Stomach smooth muscle (tissue), 2 donors: ENCODE data around the gene PLCB1.

Experiments used
- H3K27ac ChIP-seq: one replicate; pipeline ENCODE4 v1.7.0; 2013; ENCODE audit warnings: mild to moderate bottlenecking, low read length, inconsistent platforms
- H3K27me3 ChIP-seq, 2 donors: one replicate each; pipeline ENCODE4 v1.7.0; 2013; ENCODE audit warnings: low read length in 2 of 2; ENCODE audit not compliant: insufficient read depth in 2 of 2, control insufficient read depth in 1 of 2
- H3K36me3 ChIP-seq, 2 donors: one replicate each; pipeline ENCODE4 v1.7.0; 2013; ENCODE audit warnings: low read length in 2 of 2; ENCODE audit not compliant: control insufficient read depth in 2 of 2, insufficient read depth in 2 of 2
- H3K4me1 ChIP-seq: one replicate; pipeline ENCODE4 v1.7.0; 2013; ENCODE audit warnings: low read length; ENCODE audit not compliant: control insufficient read depth, insufficient read depth
- H3K4me3 ChIP-seq, 2 donors: one replicate each; pipeline ENCODE4 v1.7.0; 2013; ENCODE audit warnings: low read length in 2 of 2
- H3K9ac ChIP-seq, 2 donors: one replicate each; pipeline ENCODE4 v1.7.0; 2013; ENCODE audit warnings: low read length in 2 of 2, mild to moderate bottlenecking in 1 of 2
- H3K9me3 ChIP-seq, 2 donors: one replicate each; pipeline ENCODE4 v1.7.0; 2013; ENCODE audit warnings: low read length in 2 of 2; ENCODE audit not compliant: control insufficient read depth in 2 of 2
- donor health status: healthy.
- donor health status: Pancreatic carcinoma.

The PLCB1 gene

DNA sequence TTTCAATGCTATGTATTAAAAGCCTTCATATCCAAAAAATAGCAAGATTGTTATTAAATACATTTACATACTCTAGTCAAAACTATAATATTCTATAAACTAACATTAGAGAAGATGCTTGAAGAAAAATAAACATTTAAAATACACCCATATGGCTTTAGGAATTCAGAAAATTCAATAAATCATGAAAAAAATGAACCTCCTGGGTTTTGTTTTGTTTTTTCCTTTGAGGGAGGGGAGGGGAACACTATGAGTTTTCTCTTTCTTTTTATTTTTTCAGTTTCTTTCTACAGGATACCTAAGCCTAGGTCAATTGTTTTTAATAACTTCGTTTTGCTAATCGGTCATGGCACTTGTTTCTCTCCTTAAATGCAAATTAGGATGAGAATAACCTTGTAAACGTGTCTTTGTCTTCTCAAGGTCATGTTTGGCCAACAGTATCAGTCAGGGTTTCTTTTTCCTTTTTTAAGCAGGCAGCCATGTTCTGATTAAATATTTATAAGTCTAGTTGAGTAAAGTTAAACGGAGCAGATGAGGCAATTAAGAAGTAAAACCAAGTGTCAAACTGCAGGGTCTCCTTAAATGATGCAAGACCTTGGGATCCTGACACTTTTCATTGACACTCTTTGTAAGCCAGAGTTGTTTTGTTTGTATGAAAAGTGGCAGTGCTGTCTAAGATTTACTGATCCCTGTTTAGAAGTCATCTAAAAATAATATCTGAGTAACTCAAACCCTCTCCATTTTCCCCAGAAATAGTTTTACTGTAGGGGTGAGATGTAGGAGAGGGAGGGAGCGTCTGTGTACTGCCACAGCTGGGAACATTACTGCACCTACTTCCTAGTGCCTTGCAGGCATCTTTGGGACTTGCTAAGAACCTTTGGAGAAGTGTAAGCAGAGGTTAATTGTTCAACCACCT lies 392.3 kb downstream of the PLCB1 start:
- Histone ChIP-seq H3K36me3 (no peaks in the 10 kb centered on the region), H3K27ac (no peak overlapping the region), H3K9me3 (no peaks in the 10 kb centered on the region), H3K9ac (no peak overlapping the region), H3K4me1 (no peaks in the 10 kb centered on the region), H3K27me3 (no peaks in the 10 kb centered on the region), H3K4me3 (no peak overlapping the region)

DNA sequence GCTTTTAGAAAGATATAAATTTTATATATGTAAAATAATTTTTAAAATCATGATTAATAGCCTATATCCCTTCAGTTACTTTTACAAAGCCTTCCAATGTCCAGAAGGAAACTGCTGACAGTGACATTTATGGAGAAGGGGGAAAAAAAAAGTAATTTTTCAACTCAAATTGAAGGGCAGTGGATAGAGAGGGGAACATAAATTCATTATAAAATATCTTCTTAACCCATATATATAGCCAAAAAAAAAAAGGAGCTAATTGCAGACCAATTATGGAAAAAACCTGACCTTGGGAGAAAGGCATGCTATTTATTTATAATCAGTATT lies 392.9 kb downstream of the PLCB1 start:
- Histone ChIP-seq H3K36me3 (no peaks in the 10 kb centered on the region), H3K27ac (no peak overlapping the region), H3K27me3 (no peaks in the 10 kb centered on the region), H3K4me3 (no peak overlapping the region), H3K4me1 (no peaks in the 10 kb centered on the region), H3K9me3 (no peaks in the 10 kb centered on the region), H3K9ac (no peak overlapping the region)

DNA sequence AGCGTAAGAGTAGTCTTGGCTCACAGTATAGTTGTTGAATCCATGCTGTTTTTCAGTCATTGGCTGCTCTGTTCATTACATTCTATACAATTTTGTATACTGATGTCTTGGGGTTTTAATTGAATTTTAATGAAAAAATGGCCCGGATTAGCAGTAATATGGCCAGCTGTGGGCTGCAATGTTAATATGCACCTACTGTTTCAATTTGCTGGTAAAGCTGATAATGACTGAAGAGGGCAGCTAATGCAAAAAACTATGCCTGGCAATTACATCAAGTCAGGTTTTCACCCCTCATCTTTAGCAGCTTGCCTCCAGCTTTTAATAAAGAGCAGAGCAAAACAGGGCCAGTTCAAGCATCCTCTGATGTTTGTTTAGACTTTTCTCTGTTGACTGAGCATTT lies 394.5 kb downstream of the PLCB1 start:
- Histone ChIP-seq H3K9ac (no peak overlapping the region), H3K4me1 (no peaks in the 10 kb centered on the region), H3K27me3 (no peaks in the 10 kb centered on the region), H3K4me3 (no peak overlapping the region), H3K27ac (no peak overlapping the region), H3K9me3 (no peaks in the 10 kb centered on the region), H3K36me3 (no peaks in the 10 kb centered on the region)

DNA sequence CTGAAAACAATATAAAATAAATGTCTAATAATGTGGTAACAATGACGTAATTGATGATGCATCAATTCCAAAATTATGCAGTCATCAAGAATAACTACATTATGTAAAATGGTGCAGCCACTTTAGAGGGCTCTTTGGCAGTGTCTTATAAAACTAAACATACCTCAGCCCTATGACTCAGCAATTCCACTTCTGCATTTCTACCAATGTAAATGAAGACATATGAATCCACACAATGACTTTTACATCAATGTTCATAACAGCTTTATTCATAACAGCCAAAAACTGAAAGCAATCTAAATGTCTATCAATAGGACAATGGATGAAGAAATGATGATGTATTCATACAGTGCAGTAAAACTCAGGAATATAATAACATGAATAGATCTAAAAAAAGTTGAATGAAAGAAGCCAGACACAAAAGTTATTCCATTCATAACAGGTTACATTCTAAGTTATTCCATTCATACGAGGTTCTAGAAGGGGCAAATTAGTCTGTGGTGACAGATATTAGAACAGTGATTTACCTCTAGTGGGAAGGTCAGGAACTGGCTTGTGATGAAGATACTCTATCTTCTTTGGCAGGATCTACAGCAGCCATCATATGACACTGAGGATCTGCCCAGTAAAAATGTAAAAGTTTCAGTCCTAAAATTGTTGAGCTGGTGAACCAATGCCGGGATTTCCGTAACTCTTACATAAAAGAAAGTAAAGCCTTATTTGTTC lies 396.1 kb downstream of the PLCB1 start:
- Histone ChIP-seq H3K9ac (no peak overlapping the region), H3K9me3 (no peaks in the 10 kb centered on the region), H3K4me3 (no peak overlapping the region), H3K4me1 (no peaks in the 10 kb centered on the region), H3K36me3 (no peaks in the 10 kb centered on the region), H3K27ac (no peak overlapping the region), H3K27me3 (no peaks in the 10 kb centered on the region)

DNA sequence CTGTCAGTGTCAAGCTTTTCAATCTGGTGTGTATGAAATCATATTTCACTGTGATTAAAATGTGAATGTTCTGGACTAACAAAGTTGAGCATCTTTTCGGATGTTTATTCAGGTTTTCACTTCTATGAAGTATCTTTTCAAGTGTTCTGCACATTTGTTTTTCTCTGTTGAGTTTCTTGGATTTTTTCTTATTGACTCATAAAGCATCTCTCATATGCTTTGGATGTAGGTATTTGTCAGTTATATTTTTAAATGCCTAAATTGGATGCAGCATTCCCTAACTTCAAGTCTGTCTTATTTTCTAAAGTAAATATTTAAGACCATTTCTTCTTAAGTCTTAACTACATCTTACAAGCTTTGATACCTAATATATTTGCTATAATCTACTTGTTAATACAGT lies 398.0 kb downstream of the PLCB1 start:
- Histone ChIP-seq H3K27ac (no peak overlapping the region), H3K9me3 (no peaks in the 10 kb centered on the region), H3K4me3 (no peak overlapping the region), H3K4me1 (peaks cover 4% of the 10 kb centered on the region), H3K9ac (no peak overlapping the region), H3K27me3 (no peaks in the 10 kb centered on the region), H3K36me3 (no peaks in the 10 kb centered on the region)

DNA sequence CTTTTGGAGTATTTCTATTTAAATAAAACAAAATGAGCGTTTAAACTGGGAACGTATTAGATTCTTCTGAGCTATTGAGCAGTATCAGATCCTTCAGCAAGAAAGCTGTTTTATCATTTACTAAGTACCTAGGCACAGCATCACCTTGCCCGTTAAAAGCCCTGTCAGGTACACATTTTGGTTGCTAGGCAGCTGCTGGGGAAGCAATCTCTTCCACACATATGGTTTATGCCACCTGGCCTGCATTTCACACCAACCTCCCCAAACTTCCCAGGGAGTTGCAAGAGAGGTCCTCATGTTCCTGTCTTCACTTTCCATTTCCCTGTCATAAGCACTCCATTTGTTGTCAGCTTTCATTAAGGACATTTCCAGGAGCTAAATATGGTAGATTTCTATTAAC lies 400.1 kb downstream of the PLCB1 start:
- no peaks in the 10 kb centered on the region for H3K27me3 ChIP-seq
- no peak overlapping the region for H3K27ac ChIP-seq
- H3K9me3 ChIP-seq = no peaks in the 10 kb centered on the region
- H3K36me3 ChIP-seq = no peaks in the 10 kb centered on the region
- H3K4me1 ChIP-seq = peaks cover 4% of the 10 kb centered on the region
- H3K4me3 ChIP-seq = no peak overlapping the region
- H3K9ac ChIP-seq = no peak overlapping the region

DNA sequence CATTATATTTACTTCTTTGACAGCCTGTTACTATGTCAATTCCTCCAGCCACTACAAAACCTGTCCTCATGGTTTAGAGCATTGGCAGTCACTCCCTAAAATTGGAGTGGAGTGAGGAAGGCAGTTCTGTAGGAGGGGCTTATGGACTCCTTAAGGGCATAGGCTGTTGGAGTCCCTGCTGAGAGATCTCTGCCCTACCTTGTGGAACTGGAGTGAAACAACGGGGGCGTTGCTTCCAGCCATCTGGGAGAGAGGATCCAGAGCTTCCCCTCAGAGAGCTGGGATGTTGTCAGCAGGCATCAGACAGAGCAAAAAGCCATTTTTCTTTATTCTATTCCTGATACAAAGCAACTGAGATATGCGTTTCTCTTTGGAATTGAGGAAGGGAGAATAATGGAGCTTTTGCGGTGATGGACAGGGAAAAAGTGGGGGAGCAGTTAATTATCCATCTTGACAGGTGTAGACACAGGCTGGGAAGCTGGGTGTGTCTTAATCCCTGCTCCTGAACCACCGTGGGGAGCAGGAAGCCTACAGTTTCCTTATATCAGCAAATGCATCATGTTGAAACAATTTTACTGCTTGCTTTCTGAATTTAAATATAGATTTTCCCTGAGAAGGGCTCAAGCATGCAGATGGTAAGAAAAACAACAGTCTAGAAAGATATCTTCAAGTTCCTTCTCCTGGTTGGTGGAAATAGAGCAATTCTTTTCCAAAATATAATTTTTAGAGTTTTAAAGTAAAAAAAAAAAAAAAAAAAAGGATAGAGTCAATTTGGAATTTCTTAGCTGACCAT lies 402.5 kb downstream of the PLCB1 start:
- peaks cover 4% of the 10 kb centered on the region for H3K4me1 ChIP-seq
- H3K27ac ChIP-seq = no peak overlapping the region
- no peaks in the 10 kb centered on the region for H3K9me3 ChIP-seq
- H3K9ac ChIP-seq = no peak overlapping the region
- H3K27me3 ChIP-seq = no peaks in the 10 kb centered on the region
- no peaks in the 10 kb centered on the region for H3K36me3 ChIP-seq
- no peak overlapping the region for H3K4me3 ChIP-seq

DNA sequence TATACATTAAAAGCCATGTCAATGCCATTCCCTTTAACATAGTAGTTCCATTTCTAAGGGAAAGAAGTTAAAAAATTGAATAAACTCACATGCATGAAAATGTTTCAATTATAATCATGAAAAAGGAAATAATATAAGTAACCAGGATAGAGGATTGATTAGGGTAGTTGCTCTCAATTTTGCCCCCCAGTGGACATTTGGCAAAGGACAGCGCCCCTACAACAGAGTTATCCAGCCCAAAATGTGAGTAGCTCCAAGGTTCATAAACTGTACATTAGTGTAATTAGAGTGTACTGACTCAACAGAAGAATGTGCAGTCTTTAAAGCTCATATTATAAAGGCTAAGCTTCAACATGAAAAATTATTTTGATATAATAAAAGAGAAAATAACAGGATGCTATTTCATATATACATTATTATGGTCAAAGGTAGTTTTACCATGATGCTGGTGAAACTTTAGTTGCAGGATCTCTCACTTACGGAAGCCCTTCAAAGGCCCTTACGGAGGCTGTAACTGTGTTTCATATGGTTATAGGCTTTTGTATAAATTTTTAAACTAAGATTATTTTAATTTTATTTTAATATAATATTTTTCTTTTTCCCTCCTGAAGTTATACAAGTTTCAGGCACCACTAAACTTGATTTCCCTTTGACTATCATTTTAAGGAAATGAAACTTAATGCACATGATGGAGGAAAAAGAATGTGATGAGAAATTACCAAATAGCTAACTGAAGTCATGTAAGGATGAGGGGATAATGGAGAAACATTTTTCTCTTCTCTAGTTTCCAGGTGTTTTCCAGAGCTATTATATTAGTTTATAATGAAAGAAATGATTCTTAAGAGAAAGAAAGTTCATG lies 403.6 kb downstream of the PLCB1 start:
- Histone ChIP-seq H3K36me3 (no peaks in the 10 kb centered on the region), H3K27me3 (no peaks in the 10 kb centered on the region), H3K27ac (no peak overlapping the region), H3K4me1 (peaks cover 4% of the 10 kb centered on the region), H3K4me3 (no peak overlapping the region), H3K9ac (no peak overlapping the region), H3K9me3 (no peaks in the 10 kb centered on the region)

DNA sequence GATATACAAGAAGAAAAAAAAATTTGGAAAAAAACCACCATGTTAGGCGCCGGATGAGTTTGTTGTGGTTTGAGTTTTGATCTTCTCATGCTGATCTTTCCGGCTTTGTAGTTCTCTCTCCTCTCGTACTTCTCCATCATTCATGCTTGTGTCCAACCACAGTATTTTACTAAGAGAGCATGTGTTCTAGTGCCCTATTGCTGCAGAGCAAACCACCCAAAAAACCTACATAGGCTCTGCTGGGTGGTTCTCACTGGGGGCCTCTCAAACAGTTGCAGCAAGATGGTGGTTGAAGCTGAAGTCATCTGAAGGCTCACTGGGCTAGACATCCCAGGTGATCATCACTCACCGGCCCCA lies 404.2 kb downstream of the PLCB1 start:
- Histone ChIP-seq H3K9me3 (no peaks in the 10 kb centered on the region), H3K4me1 (peaks cover 4% of the 10 kb centered on the region), H3K4me3 (no peak overlapping the region), H3K36me3 (no peaks in the 10 kb centered on the region), H3K27me3 (no peaks in the 10 kb centered on the region), H3K27ac (no peak overlapping the region), H3K9ac (no peak overlapping the region)

DNA sequence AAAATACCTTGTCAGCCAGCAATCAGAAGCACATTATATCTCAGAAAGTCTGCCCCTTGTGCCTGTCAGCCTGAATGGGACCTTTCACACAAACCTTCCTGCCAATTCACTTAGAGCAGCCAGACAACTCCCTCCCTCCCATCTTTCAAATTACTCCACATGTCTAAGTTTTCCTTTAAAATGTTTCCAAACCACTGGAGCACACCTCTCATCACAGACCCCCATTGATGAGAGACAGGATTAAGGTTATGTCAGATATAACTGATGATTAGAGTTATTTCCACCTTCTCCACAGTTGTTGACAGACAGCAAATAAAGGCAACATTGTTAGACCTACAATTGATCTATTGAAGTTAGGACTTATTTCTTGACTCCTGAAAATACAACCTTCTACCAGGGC lies 408.4 kb downstream of the PLCB1 start:
- Histone ChIP-seq H3K4me3 (no peak overlapping the region), H3K27ac (no peak overlapping the region), H3K27me3 (no peaks in the 10 kb centered on the region), H3K36me3 (no peaks in the 10 kb centered on the region), H3K4me1 (peaks cover 8% of the 10 kb centered on the region), H3K9ac (no peak overlapping the region), H3K9me3 (no peaks in the 10 kb centered on the region)
